Astrocyte of the hippocampus (primary cell): ENCODE results near the gene ITGB2.

Source experiments
- DNase-seq: peaks from one replicate; pipeline ENCODE4 v3.0.0; 2011; ENCODE audit warnings: low read depth, low spot score

The ITGB2 gene

DNA sequence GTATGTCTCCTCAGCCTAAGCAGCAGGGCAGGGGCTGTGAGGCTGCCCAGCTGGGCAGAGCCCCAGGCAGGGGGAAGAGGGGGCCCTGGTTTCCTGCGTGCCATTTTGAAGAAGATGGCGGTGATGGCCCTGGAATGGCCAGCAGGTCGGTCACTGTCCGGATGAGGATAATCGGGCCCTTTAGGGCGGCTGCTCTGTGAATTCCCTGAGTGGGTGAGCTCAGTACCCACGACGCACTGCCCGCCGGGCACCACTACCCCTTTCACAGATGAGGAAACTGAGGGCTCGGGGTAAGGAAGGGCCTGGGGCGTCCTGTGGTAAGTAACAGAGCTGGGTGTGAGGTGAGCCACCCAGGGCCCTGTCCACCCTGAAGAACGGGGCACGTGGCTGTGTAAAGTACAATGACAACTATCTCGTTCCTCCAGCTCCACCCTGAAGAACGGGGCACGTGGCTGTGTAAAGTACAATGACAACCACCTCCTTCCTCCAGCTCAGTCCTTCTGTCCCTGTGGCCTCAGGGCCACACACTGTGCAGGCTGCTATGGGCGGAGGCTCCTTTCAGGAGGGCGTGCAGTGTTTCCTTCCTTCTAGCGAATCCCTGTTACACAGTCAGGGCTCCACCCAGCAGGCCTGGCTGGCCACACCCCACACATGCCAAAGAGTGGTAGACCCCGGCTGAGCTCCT lies 23.2 kb downstream of the ITGB2 start:
- no peak for DNase-seq

- no peak for DNase-seq
Observed at GRCh38 chr21:44896561-44897286, 24.0 kb downstream of the ITGB2 start.

GRCh38 chr21:44895859-44896258 lies 24.8 kb downstream of the ITGB2 start:
- no peak for DNase-seq

- no peak for DNase-seq
Observed at GRCh38 chr21:44894687-44895302, 25.9 kb downstream of the ITGB2 start.

DNA sequence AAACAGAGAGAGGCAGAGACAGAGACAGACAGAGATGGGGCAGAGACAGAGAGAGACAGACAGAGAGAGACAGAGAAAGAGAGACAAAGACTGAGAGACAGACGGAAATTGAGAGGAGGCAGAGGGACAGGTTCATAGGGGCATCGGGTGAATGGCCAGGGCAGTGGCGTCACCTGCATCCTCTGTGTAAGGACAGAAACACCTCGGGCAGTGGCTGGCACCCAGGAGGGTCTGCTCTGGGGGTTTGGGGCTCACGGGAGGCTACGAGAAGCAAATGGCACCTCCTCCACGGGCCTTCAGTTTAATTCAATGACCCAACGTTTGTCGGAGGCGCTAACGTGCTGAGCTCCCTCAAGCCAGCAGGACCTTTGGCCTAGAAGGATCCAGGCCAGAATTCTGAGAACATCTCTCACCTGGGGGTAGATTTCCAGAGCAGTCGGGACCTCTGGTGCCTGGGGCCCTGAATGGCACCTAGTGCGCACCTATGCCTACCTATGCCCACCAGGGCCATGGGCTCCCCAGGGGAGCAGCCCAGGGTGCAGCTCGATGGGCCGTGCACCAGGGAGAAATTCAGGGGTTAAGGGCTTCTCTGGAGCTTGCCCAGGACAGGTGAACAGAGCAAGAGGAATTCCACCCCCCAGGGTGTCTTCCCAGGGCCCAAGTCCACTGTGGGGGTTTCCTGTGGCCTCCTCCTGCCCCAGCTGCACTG lies 26.6 kb downstream of the ITGB2 start:
- DNase-seq = no peak

GRCh38 chr21:44893278-44893556 lies 27.5 kb downstream of the ITGB2 start:
- DNase-seq = no peak

DNA sequence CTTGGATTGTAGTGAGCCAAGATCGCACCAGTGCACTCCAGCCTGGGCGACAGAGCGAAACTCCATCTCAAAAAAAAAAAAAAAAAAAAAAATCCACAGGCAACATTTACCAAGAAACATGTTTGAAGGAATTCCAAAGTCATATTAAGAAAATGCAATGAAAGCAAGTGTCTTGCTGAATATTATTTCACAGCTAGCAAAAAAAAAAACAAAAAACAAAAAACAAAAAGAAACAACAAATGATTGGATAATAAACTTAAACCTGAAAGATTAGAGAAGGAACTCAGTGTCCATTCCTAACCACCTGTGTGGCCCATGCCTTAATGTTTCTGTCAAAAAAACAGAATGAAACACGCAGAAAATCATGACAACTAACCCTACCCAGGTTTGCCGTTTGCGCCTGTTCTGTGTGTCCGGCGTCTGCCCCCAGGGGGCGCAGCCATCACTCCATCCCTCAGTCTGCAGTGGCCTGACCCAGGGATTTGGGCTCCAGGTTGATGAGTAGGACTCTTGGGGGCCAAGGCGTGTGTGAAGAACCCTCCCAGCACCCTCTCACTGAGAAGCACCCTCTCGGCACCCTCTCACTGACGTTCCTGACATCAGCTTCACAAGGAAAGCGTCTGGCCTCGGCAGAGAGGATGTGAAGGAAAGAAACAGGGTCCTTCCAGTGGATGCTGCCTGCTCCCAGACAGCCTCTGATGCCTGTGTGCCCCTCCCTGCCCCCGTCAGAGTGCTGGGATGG lies 28.0 kb downstream of the ITGB2 start:
- DNase-seq = peak; percentile 71

- DNase-seq = no peak
Observed at GRCh38 chr21:44892095-44892494, 28.6 kb downstream of the ITGB2 start.

GRCh38 chr21:44891631-44892031 lies 29.1 kb downstream of the ITGB2 start:
- no peak for DNase-seq

GRCh38 chr21:44890961-44891541 lies 29.6 kb downstream of the ITGB2 start:
- DNase-seq = no peak

DNA sequence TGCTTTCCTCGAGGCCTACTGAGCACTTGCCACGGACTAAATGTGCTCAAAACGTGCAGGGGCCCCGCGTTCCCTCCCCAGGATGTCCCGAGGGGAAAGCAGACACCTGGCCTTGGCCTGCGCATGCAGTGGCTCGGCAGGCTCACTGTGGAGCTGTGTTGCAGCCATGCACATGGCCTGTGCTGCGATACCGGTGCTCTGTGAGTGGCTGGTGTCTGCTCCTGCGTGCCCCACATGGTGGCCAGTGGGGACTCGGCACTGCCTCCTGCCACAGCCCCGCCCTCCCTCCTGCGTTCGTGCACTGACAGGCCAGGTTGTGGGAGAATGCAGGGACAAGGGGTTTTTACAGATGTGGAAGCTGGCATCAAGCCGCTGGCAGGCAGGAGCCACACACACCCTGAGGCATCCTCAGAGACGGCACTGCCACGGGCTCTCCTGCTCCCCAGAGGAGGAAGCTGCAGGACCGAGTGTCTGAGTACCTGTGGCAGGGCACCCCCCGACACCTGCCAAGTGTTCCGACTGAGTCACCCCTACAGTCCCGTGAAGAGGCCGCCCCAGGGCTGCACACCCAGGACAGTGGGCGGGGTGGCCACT lies 30.3 kb downstream of the ITGB2 start:
- no peak for DNase-seq

- DNase-seq = no peak
Observed at GRCh38 chr21:44889625-44890337, 30.9 kb downstream of the ITGB2 start.

DNA sequence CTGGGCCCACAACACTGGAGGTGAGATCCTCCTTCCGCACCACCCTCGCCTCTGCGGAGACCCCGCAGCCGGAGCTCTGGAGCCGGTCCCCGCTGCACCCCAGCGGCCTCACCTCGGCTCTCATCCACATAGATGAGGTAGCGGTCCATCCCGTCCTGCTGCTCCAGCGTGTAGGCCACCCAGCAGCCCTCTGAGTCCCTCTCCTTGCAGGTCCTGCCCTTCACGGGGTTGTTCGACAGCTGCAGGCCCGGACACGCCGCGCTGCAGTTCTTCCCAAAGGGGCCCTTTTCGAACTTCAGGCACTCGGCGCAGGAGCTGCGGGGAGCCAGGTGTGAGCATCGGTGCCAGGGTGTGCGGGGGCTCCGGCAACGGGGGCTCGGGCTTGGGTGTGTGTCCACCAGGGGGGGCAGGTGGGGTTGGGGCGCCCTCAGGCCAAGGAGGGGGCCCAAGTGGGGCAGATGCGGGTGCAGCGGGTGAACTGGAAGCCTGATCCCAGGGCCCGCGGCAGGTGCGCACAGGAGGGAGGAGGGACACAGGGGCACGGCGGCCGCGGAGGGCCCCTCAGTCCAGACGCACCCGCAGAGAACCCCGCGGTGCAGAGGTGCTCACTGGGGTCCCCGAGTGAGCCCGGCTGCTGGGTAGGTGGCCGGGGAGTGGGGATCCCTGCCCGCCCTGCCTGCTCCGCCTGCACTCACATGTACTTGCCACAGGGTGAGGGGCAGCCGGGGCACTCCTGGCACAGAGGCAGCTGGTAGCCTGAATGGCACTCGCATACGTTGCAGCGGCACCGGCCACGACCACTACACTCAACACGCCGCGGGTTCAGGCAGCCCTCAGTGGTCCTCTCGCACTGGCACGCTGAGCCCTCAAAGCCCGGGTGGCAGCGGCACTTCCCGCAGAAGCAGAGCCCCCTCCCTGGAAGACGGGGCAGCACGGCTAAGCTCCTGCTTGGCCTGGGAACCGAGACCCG lies 31.8 kb downstream of the ITGB2 start:
- no peak for DNase-seq

DNA sequence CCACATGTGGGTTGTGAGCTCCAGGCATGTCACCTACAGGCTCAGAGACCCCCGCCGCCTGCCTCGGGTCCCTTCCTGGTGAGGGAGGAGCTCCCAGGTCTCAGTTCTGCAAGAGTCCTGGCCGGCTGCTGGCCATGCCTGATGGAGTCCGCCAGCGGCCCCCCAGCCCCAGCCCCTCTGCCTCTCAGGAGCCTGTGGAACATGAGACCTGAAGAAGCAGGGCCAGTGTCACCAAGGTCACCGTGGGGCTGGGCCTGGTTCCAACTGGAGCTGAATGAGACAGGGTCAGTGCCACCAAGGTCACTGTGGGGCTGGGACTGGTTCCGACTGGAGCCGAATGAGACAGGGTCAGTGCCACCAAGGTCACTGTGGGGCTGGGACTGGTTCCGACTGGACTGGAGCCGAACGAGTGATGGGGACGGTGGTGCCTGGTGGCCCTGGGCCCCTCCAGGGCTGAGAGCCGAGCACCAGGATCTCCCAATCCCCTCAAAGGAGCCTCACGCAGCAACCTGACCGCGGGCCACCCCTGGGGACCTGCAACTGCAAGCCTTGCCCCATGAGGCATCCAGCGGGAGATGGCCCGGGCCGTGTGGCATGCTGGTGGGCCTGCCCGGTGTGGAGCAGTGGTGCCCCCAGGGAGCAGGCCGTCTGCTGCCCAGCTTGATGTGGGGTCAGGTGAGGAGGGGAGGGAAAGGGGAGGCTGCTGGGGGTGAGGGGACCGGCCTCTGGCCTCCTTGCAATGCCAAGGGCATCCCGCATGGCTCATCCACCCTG lies 32.7 kb downstream of the ITGB2 start:
- no peak for DNase-seq

GRCh38 chr21:44887126-44887806 lies 33.4 kb downstream of the ITGB2 start:
- DNase-seq = no peak

- no peak for DNase-seq
Observed at GRCh38 chr21:44886113-44887075, 34.3 kb downstream of the ITGB2 start.

DNA sequence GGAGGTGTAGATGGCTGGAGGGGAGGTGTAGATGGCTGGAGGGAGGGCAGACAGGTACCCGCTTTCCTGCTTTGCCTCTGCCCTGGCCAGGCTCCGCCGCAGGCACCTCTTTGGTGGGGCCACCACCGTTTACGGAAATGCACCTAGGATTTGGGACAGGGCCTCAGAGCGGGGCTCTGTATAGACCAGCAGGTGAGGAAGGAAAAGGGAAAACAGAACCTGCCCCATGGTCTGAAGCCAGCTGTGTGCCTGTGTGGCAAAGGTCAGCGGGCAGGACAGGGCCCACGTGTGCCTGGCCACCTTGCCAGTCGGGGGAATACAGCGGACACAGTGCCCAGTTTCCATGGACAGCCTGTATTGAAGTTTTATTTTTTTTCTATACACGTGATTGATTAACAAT lies 35.1 kb downstream of the ITGB2 start:
- no peak for DNase-seq
